ENCODE measurements around the gene ID1. TPM values are rescaled to one million over a fixed set of nuclear protein-coding genes. Genes with fewer than 3 reads are reported as not detected.

Gene ID1
- total RNA-seq, 1 experiment from 2014 or later: 35.7 TPM

DNA sequence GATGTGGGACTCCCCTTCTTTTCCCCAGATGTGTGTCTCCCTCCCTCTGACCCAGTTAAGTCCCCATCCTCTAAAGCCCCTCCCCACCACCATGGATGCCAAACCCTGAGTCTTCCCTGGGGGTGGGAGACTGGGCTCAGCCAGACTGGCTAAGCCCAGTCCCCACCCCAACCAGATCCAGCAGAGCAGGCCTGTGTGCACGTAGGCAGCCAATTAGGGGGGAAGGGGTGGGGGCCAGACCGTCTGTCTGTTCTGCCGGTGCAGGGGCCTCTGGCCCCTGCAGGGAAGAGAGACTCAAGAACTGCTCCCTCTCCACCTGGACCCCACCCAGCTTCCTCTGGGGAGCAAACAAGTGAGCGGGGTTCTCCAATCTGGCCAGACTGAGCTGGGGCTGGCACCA is 33.2 kb downstream of the ID1 start:
- BruUV-seq (replicated peaks): no TSS peak
- no peaks in the 10 kb centered on the region for H3K4me1 Mint-ChIP-seq (ENCODE audit: insufficient read depth, unreplicated experiment)
- no peak overlapping the region for H3K27ac Mint-ChIP-seq (ENCODE audit: low read depth, unreplicated experiment)
- intact Hi-C loops (cut with micrococcal nuclease): no loop called here
- TF ChIP-seq, protein P1, sequence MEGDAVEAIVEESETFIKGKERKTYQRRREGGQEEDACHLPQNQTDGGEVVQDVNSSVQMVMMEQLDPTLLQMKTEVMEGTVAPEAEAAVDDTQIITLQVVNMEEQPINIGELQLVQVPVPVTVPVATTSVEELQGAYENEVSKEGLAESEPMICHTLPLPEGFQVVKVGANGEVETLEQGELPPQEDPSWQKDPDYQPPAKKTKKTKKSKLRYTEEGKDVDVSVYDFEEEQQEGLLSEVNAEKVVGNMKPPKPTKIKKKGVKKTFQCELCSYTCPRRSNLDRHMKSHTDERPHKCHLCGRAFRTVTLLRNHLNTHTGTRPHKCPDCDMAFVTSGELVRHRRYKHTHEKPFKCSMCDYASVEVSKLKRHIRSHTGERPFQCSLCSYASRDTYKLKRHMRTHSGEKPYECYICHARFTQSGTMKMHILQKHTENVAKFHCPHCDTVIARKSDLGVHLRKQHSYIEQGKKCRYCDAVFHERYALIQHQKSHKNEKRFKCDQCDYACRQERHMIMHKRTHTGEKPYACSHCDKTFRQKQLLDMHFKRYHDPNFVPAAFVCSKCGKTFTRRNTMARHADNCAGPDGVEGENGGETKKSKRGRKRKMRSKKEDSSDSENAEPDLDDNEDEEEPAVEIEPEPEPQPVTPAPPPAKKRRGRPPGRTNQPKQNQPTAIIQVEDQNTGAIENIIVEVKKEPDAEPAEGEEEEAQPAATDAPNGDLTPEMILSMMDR (IDR thresholded peaks at IDR 0.05; ENCODE audit: unreplicated experiment): no peak
- H3K36me3 Mint-ChIP-seq (ENCODE audit: insufficient read depth, unreplicated experiment): no peaks in the 10 kb centered on the region
- H3K27me3 Mint-ChIP-seq (ENCODE audit: insufficient read depth, unreplicated experiment): no peaks in the 10 kb centered on the region
- no peaks in the 10 kb centered on the region for H3K9me3 Mint-ChIP-seq (ENCODE audit: unreplicated experiment)
- H3K4me3 Mint-ChIP-seq (ENCODE audit: unreplicated experiment): no peak overlapping the region
- CTCF ChIA-PET: interaction anchor here (0.9 to 1.8 kb wide), 2 partner anchors 79 to 86 kb away, joined by 3 to 7 read pairs; no protein-coding TSS in a partner anchor
- DNase-seq (ENCODE audit: unreplicated experiment): no peak
- POLR2A ChIA-PET: interaction anchor here (1.2 kb wide), 1 partner anchor 75 kb away, joined by 3 read pairs; no protein-coding TSS in a partner anchor

DNA sequence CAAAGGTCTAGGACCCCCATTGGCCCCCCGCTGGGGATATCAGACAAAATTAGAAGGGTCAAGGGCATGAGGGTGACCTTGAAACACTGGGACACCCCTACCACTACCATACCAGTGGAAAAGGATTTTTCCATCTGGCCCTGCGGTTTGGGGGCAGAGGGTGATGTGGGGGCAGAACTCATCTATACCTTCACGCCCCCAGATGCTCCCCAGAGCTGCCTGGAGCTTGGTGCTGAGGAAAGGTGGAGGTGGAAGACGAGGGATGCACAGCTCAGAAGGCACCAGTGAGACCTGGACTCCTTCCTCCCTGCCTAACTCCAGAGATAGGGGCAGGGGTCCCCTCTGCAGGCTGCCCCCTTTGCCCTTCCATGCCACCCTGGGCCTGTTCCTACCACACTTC is 33.7 kb downstream of the ID1 start:
- TF ChIP-seq, protein P1 (IDR thresholded peaks at IDR 0.05; ENCODE audit: unreplicated experiment): no peak
- no peaks in the 10 kb centered on the region for H3K4me1 Mint-ChIP-seq (ENCODE audit: insufficient read depth, unreplicated experiment)
- no peak for DNase-seq (ENCODE audit: unreplicated experiment)
- H3K36me3 Mint-ChIP-seq (ENCODE audit: insufficient read depth, unreplicated experiment): no peaks in the 10 kb centered on the region
- H3K27ac Mint-ChIP-seq (ENCODE audit: low read depth, unreplicated experiment): no peak overlapping the region
- no peaks in the 10 kb centered on the region for H3K9me3 Mint-ChIP-seq (ENCODE audit: unreplicated experiment)
- H3K4me3 Mint-ChIP-seq (ENCODE audit: unreplicated experiment): no peak overlapping the region
- intact Hi-C loops (cut with micrococcal nuclease): no loop called here
- POLR2A ChIA-PET: interaction anchor here (1.0 to 1.2 kb wide), 2 partner anchors 9 to 75 kb away, joined by 3 to 4 read pairs; no protein-coding TSS in a partner anchor
- CTCF ChIA-PET: interaction anchor here (0.9 to 1.8 kb wide), 2 partner anchors 80 to 85 kb away, joined by 3 to 7 read pairs; no protein-coding TSS in a partner anchor
- BruUV-seq (replicated peaks): no TSS peak
- no peaks in the 10 kb centered on the region for H3K27me3 Mint-ChIP-seq (ENCODE audit: insufficient read depth, unreplicated experiment)

DNA sequence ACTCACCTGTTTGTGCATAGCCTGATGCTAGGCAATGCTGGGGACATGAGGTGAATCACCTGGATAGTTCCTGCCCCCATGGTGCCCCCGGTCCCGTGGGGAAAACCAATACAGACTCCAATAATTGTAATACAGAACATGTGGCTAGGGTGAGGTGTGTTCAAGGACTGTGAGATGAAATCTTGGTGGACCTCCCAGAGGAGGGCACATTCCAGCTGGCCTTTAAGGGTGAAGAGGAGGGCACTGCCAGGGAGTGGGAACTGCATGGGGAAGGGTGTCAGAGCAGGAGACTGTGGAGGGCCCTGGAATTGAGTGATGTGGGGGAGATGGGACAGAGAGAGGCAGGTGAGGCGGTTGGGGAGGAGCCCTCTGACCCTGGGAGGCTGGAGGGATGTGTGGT is 35.2 kb downstream of the ID1 start:
- TF ChIP-seq, protein P1 (IDR thresholded peaks at IDR 0.05; ENCODE audit: unreplicated experiment): no peak
- no peak for DNase-seq (ENCODE audit: unreplicated experiment)
- no peak overlapping the region for H3K27ac Mint-ChIP-seq (ENCODE audit: low read depth, unreplicated experiment)
- BruUV-seq (replicated peaks): no TSS peak
- no peak overlapping the region for H3K4me3 Mint-ChIP-seq (ENCODE audit: unreplicated experiment)
- H3K36me3 Mint-ChIP-seq (ENCODE audit: insufficient read depth, unreplicated experiment): no peaks in the 10 kb centered on the region
- H3K4me1 Mint-ChIP-seq (ENCODE audit: insufficient read depth, unreplicated experiment): no peaks in the 10 kb centered on the region
- POLR2A ChIA-PET: no interaction called here
- intact Hi-C loops (cut with micrococcal nuclease): no loop called here
- no peaks in the 10 kb centered on the region for H3K27me3 Mint-ChIP-seq (ENCODE audit: insufficient read depth, unreplicated experiment)
- CTCF ChIA-PET: interaction anchor here (0.7 to 3.2 kb wide), 4 partner anchors 11 to 88 kb away, joined by 4 to 16 read pairs (median 6); no protein-coding TSS in a partner anchor
- H3K9me3 Mint-ChIP-seq (ENCODE audit: unreplicated experiment): no peaks in the 10 kb centered on the region

DNA sequence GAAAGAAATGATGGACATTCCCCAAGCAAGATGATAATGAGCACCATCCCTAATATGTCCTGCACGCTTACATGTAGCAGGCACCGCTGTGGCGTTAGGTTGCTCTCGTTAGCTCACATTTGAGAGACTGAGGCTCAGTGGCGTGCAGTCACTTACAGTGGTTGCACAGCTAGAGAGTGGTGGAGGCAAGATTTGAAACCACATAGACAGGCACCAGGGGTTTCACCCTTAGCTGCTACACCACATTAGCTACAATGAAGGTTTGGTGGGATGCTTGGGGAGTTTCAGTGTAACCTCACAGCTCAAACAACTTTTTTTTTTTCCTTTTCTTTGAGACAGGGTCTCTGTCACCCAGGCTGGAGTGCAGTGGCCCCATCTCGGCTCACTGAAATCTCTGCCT is 36.3 kb downstream of the ID1 start:
- DNase-seq (ENCODE audit: unreplicated experiment): no peak
- H3K36me3 Mint-ChIP-seq (ENCODE audit: insufficient read depth, unreplicated experiment): no peaks in the 10 kb centered on the region
- no peaks in the 10 kb centered on the region for H3K4me1 Mint-ChIP-seq (ENCODE audit: insufficient read depth, unreplicated experiment)
- no peak overlapping the region for H3K4me3 Mint-ChIP-seq (ENCODE audit: unreplicated experiment)
- H3K9me3 Mint-ChIP-seq (ENCODE audit: unreplicated experiment): no peaks in the 10 kb centered on the region
- intact Hi-C loops (cut with micrococcal nuclease): no loop called here
- CTCF ChIA-PET: interaction anchor here (0.6 to 5.0 kb wide), 7 partner anchors 8 to 574 kb away, joined by 3 to 58 read pairs (median 4); no protein-coding TSS in a partner anchor
- TF ChIP-seq, protein P1 (IDR thresholded peaks at IDR 0.05; ENCODE audit: unreplicated experiment): no peak
- no peak overlapping the region for H3K27ac Mint-ChIP-seq (ENCODE audit: low read depth, unreplicated experiment)
- no peaks in the 10 kb centered on the region for H3K27me3 Mint-ChIP-seq (ENCODE audit: insufficient read depth, unreplicated experiment)
- no TSS peak for BruUV-seq (replicated peaks)
- POLR2A ChIA-PET: interaction anchor here (0.6 to 1.5 kb wide), 3 partner anchors 11 to 69 kb away, joined by 5 to 6 read pairs (median 6); no protein-coding TSS in a partner anchor
